Hematopoietic multipotent progenitor cell treated with erythropoietin and hydrocortisone succinate and interleukin-3 and kit ligand, for 4 days (in vitro differentiated cells): ENCODE data around the gene ZSCAN30.
"Not testable (repeated sequence)": the region's sequence is repeated elsewhere in the genome, so short reads cannot be mapped to it uniquely, and the experiment has no call there.

Experiments used
- DNase-seq: peaks from one replicate; pipeline ENCODE4 v3.0.0-alpha.2; 2015

ZSCAN30 gene

DNA sequence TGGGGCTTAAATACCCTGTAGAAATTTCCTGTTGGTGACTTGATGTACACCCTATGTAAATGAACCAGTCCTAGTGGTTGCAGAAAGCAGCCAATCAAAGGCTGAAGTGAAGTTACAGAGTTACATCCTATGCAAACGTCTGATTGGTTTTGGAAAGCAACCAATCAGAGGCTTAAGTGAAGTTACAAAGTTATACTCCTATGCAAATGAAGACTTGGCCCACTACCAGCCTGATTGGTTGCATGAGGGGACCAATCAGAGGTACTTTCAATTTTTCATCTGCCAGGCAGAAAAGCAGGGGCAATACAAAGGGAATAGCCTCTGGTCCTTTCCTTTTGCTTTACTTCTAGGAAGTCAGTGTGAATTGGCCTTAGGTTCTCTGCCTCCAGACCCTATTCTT is 62.8 kb downstream of the ZSCAN30 start:
- no peak for DNase-seq

DNA sequence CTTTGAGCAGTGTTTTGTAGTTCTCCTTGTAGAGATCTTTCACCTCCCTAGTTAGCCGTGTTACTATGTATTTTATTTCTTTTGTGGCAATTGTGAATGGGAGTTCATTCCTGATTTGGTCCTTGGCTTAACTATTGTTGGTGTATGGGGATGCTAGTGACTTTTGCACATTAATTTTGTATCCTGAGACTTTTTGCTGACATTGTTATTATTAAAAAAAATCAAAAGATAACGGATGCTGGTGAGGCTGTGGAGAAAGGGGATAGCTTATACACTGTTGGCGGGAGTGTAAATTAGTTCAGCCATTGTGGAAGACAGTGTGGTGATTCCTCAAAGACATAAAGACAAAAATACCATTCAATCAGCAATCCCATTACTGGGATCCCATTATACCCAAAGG is 66.2 kb downstream of the ZSCAN30 start:
- DNase-seq: no peak

DNA sequence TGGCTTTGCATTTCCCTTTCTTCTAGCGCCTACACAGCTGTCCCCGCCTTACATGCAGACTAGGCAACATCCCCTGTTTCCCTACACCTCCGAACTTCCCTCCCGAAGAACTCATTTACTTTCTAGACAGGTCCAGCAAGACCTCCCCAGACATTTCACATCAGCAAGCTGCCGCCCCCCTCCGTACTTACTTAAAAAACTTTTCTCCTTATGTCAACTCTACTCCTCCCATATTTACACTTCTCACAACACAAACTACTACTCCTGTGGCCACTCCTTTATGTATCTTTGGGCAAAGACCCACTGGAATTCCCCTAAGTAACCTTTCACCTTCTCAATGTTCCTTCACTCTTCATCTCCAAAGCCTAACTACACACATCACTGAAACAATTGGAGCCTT is 69.6 kb downstream of the ZSCAN30 start:
- no peak for DNase-seq

GRCh38 chr18:35219331-35219730 is 70.7 kb downstream of the ZSCAN30 start:
- not testable (repeated sequence) for DNase-seq

DNA sequence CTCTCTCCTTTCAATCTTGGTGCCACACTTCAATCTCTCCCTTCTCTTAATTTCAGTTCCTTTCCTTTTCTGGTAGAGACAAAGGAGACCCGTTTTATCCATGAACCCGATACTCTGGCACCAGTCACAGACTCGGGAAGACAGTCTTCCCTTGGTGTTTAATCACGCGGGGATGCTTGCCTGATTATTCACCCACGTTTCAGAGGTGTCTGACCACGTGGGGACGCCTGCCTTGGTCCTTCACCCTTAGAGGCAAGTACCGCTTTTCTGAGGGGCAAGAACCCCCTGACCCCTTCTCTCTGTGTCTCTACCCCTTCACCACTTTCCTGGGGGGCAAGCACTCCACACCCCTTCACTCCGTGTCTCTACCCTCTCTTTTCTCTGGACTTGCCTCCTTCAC is 73.4 kb downstream of the ZSCAN30 start:
- DNase-seq: not testable (repeated sequence)

DNA sequence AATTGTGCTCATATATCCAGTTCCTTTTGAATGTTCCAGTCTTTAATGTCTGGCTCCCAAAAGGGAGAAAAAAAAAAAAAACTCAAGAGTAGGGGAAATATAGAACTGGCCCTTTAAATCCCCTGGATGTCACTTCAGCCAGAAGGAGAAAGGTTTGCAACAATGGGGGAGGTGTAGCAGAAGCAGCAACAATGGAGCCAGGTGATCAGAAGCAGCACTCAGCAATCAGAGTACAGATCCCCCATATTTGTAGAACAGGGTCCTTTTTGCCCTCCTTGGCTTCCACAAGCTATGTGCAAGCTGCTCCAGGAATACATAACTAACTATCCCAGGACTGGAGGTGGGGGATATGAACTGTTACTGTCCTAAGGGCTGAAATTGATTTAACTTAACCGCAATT is 75.0 kb downstream of the ZSCAN30 start:
- DNase-seq: no peak

DNA sequence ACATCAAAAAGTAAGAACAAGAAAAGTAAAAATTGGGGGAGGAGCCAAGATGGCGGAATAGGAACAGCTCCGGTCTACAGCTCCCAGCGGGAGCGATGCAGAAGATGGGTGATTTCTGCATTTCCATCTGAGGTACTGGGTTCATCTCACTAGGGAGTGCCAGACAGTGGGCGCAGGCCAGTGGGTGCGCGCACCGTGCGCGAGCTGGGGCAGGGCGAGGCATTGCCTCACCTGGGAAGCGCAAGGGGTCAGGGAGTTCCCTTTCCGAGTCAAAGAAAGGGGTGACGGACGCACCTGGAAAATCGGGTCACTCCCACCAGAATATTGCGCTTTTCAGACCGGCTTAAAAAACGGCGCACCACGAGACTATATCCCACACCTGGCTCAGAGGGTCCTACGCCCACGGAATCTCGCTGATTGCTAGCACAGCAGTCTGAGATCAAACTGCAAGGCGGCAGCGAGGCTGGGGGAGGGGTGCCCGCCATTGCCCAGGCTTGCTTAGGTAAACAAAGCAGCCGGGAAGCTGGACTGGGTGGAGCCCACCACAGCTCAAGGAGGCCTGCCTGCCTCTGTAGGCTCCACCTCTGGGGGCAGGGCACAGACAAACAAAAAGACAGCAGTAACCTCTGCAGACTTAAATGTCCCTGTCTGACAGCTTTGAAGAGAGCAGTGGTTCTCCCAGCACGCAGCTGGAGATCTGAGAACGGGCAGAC is 84.1 kb downstream of the ZSCAN30 start:
- not testable (repeated sequence) for DNase-seq

DNA sequence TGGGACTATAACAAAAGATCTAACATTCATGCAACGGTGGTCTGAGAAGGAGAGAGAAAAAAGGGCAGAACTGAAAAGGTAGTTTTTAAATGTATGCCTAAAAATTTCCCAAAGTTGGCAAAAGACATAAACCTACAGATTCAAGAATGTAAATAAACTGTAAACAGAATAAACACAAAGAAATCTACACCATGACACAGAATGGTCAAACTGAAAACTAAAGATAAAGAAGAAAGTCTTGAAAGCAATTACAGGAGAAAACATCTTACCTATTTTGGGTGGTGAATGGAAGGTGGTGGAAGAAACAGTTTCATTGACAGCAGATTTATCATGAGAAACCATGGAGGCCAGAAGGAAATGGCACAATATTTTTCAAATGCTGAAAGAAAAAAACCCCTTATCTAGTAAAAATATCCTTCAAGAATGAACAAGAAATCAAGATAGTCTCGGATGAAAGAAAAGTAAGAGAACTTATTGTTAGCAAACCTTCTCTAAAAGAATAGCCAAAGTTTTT is 84.8 kb downstream of the ZSCAN30 start:
- DNase-seq: no peak

GRCh38 chr18:35203067-35203466 is 87.0 kb downstream of the ZSCAN30 start:
- DNase-seq: no peak

GRCh38 chr18:35201256-35201931 is 88.6 kb downstream of the ZSCAN30 start:
- no peak for DNase-seq
